ENCODE data around the gene PPP2R1A. TPM values are rescaled to one million over a fixed set of nuclear protein-coding genes. Genes with fewer than 3 reads are reported as not detected.
A peak's percentile ranks its signal among the peaks of the same experiment; 100 is the strongest.

Gene PPP2R1A
- total RNA-seq, 2 experiments from 2014 or later: 151 to 157 TPM

GRCh38 chr19:52274191-52274590 is 84.3 kb downstream of the PPP2R1A start:
- no peak for DNase-seq
- ChIA-PET CTCF (no interaction called here), POLR2A (no interaction called here)
- no peak overlapping the region for H3K27ac ChIP-seq (ENCODE audit: low read depth in 1 of 2, low read length in 2 of 2)
- H3K27me3 ChIP-seq (ENCODE audit: control insufficient read depth in 1 of 2, insufficient read depth in 2 of 2, low read length in 2 of 2): no peaks in the 10 kb centered on the region
- Mint-ChIP-seq H3K4me1 (ENCODE audit: low read depth) (peaks cover 55% of the 10 kb centered on the region), H3K27ac (peak overlapping the region; percentile 7), H3K36me3 (ENCODE audit: low read depth) (peaks cover 97% of the 10 kb centered on the region), H3K9me3 (peaks cover 16% of the 10 kb centered on the region), H3K4me3 (peak overlapping the region; percentile 40), H3K27me3 (no peaks in the 10 kb centered on the region)
- H3K36me3 ChIP-seq (ENCODE audit: insufficient read depth, low read length): peaks cover 48% of the 10 kb centered on the region
- H3K4me3 ChIP-seq (ENCODE audit: low read length): no peak overlapping the region
- ATAC-seq (ENCODE audit: poor library complexity): no peak
- H3K9me3 ChIP-seq (ENCODE audit: control insufficient read depth in 1 of 2, insufficient read depth in 1 of 2, low read length in 2 of 2): peaks cover 40 to 42% of the 10 kb centered on the region in 2 experiments
- H3K4me1 ChIP-seq (ENCODE audit: insufficient read depth, low read length): peaks cover 39% of the 10 kb centered on the region
- TF ChIP-seq, protein P1, sequence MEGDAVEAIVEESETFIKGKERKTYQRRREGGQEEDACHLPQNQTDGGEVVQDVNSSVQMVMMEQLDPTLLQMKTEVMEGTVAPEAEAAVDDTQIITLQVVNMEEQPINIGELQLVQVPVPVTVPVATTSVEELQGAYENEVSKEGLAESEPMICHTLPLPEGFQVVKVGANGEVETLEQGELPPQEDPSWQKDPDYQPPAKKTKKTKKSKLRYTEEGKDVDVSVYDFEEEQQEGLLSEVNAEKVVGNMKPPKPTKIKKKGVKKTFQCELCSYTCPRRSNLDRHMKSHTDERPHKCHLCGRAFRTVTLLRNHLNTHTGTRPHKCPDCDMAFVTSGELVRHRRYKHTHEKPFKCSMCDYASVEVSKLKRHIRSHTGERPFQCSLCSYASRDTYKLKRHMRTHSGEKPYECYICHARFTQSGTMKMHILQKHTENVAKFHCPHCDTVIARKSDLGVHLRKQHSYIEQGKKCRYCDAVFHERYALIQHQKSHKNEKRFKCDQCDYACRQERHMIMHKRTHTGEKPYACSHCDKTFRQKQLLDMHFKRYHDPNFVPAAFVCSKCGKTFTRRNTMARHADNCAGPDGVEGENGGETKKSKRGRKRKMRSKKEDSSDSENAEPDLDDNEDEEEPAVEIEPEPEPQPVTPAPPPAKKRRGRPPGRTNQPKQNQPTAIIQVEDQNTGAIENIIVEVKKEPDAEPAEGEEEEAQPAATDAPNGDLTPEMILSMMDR (IDR thresholded peaks at IDR 0.05): no peak
- intact Hi-C loops (cut with DNase I, micrococcal nuclease): no loop called here

- Histone ChIP-seq H3K4me1 (ENCODE audit: insufficient read depth, low read length) (peaks cover 29% of the 10 kb centered on the region), H3K27ac (ENCODE audit: low read depth in 1 of 2, low read length in 2 of 2) (no peak overlapping the region), H3K36me3 (ENCODE audit: insufficient read depth, low read length) (peaks cover 50% of the 10 kb centered on the region), H3K27me3 (ENCODE audit: control insufficient read depth in 1 of 2, insufficient read depth in 2 of 2, low read length in 2 of 2) (no peaks in the 10 kb centered on the region), H3K4me3 (ENCODE audit: low read length) (no peak overlapping the region), H3K9me3 (ENCODE audit: control insufficient read depth in 1 of 2, insufficient read depth in 1 of 2, low read length in 2 of 2) (peaks cover 43 to 54% of the 10 kb centered on the region in 2 experiments)
- POLR2A ChIA-PET: no interaction called here
- DNase-seq (no peak), ATAC-seq (ENCODE audit: poor library complexity) (no peak)
- intact Hi-C loops (cut with DNase I, micrococcal nuclease): no loop called here
- Mint-ChIP-seq H3K4me3 (no peak overlapping the region), H3K4me1 (ENCODE audit: low read depth) (peaks cover 39% of the 10 kb centered on the region), H3K27me3 (no peaks in the 10 kb centered on the region), H3K9me3 (peaks cover 16% of the 10 kb centered on the region), H3K27ac (no peak overlapping the region), H3K36me3 (ENCODE audit: low read depth) (peaks cover 93% of the 10 kb centered on the region)
- TF ChIP-seq, protein P1 (IDR thresholded peaks at IDR 0.05): no peak
- CTCF ChIA-PET: no interaction called here
Observed at GRCh38 chr19:52275988-52276387, 86.1 kb downstream of the PPP2R1A start.

DNA sequence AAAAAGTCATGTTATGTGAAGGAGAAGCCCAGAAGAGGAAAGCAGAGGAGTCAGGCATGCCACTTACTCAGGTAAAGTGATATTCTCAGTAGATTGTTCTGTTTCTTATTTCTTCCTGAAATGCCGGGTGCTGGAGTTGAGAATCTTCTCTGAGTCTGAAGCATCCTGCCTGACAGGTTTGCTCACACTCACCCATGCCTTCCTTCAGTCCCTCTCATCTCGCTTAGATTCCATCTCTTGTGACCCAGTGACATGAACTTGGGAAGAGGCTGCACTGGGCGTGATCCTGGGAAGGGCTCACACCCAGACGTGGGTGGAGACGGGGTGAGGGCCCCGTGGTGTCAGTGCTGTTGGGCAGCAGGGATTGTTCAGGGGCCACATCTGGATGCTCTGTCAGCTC is 87.6 kb downstream of the PPP2R1A start:
- Histone ChIP-seq H3K36me3 (ENCODE audit: insufficient read depth, low read length) (peaks cover 51% of the 10 kb centered on the region), H3K9me3 (ENCODE audit: control insufficient read depth in 1 of 2, insufficient read depth in 1 of 2, low read length in 2 of 2) (peaks cover 57 to 65% of the 10 kb centered on the region in 2 experiments), H3K27ac (ENCODE audit: low read depth in 1 of 2, low read length in 2 of 2) (no peak overlapping the region), H3K4me1 (ENCODE audit: insufficient read depth, low read length) (peaks cover 19% of the 10 kb centered on the region), H3K27me3 (ENCODE audit: control insufficient read depth in 1 of 2, insufficient read depth in 2 of 2, low read length in 2 of 2) (no peaks in the 10 kb centered on the region), H3K4me3 (ENCODE audit: low read length) (no peak overlapping the region)
- H3K9me3 Mint-ChIP-seq: peaks cover 20% of the 10 kb centered on the region
- H3K27me3 Mint-ChIP-seq: no peaks in the 10 kb centered on the region
- ChIA-PET POLR2A (no interaction called here), CTCF (no interaction called here)
- peaks cover 95% of the 10 kb centered on the region for H3K36me3 Mint-ChIP-seq (ENCODE audit: low read depth)
- DNase-seq (no peak), ATAC-seq (ENCODE audit: poor library complexity) (no peak)
- H3K4me1 Mint-ChIP-seq (ENCODE audit: low read depth): peaks cover 27% of the 10 kb centered on the region
- H3K27ac Mint-ChIP-seq: no peak overlapping the region
- TF ChIP-seq, protein P1 (IDR thresholded peaks at IDR 0.05): no peak
- no peak overlapping the region for H3K4me3 Mint-ChIP-seq
- intact Hi-C loops (cut with DNase I, micrococcal nuclease): no loop called here

Small RNAs within 50 kb of the gene (microRNA-seq; reads per million reads assigned to microRNA genes)
- gene MIR6801 (ENCODE audit: borderline microRNAs expressed, borderline replicate concordance): not detected

Other genes with a start within 250 kb of the PPP2R1A start
- gene ZNF350, start 203.2 kb upstream of the PPP2R1A start, total RNA-seq: 10 to 100 TPM; 37.6 to 39.2 TPM
- 1 to 10 TPM; 8.9 to 9.2 TPM for gene ZNF615, start 181.8 kb upstream of the PPP2R1A start, total RNA-seq
- 10 to 100 TPM in 1 of 2 experiments, 1 to 10 TPM in 1; 9.7 to 10.5 TPM for gene ZNF614, start 161.7 kb upstream of the PPP2R1A start, total RNA-seq
- 10 to 100 TPM; 16.3 to 19.2 TPM for gene ZNF432, start 141.2 kb upstream of the PPP2R1A start, total RNA-seq
- 10 to 100 TPM; 20.0 TPM for gene ZNF841, start 94.3 kb upstream of the PPP2R1A start, total RNA-seq
- gene ZNF616, start 50.1 kb upstream of the PPP2R1A start, total RNA-seq: 1 to 10 TPM in 1 of 2 experiments, under 1 TPM in 1; 0.99 to 1.5 TPM
- 10 to 100 TPM; 24.1 to 26.2 TPM for gene ZNF836, start 18.4 kb upstream of the PPP2R1A start, total RNA-seq
- 10 to 100 TPM; 39.3 to 43.2 TPM for gene ZNF766, start 79.5 kb downstream of the PPP2R1A start, total RNA-seq
- 1 to 10 TPM; 4.8 to 5.3 TPM for gene ZNF480, start 107.1 kb downstream of the PPP2R1A start, total RNA-seq
- under 1 TPM; 0.52 to 0.53 TPM for gene ZNF610, start 146.2 kb downstream of the PPP2R1A start, total RNA-seq
- 10 to 100 TPM; 27.6 to 33.8 TPM for gene ZNF880, start 179.9 kb downstream of the PPP2R1A start, total RNA-seq
- 10 to 100 TPM; 16.3 to 16.9 TPM for gene ZNF528, start 207.8 kb downstream of the PPP2R1A start, total RNA-seq
- not detected for gene ZNF534, start 239.1 kb downstream of the PPP2R1A start, total RNA-seq